HepG2 (cell line): ENCODE results near the gene PM20D1. TPM values are rescaled to one million over a fixed set of nuclear protein-coding genes. Genes with fewer than 3 reads are reported as not detected.

Experiments
- ATAC-seq: fragments of 200-7000 bp; cut with Tn5 transposase; 3 replicates; pipeline ENCODE4 v1.9.1; 2020; ENCODE audit warnings: mild to moderate bottlenecking, moderate library complexity
- BruUV-seq: library from RNA; stranded (reverse); fragments of 400-500 nt; replicated peaks from 2 replicates; lab custom pipeline; 2021; lab: Mats Ljungman, UMichigan
- CTCF ChIA-PET: fragments of 300-600 bp; formaldehyde crosslinking; extraction: SDS; loops from one replicate; lab custom pipeline; 2021; ENCODE audit warnings: low total read pairs, inconsistent platforms, low intra/inter-chr PET ratio; lab: Yijun Ruan, JAX
- POLR2A ChIA-PET: fragments of 350-600 bp; sonication (Branson Sonifier 250); formaldehyde crosslinking; loops from one replicate; lab custom pipeline; 2020; ENCODE audit warnings: antibody characterized with exemption, inconsistent platforms; lab: Yijun Ruan, JAX
- DNase-seq: peaks from one replicate; pipeline ENCODE4 v3.0.0-alpha.2; 2015; ENCODE audit warnings: low spot score
- FAIRE-seq: peaks from 3 replicates; lab custom pipeline; 2011; peaks lifted over from hg19 to GRCh38; lab: Jason Lieb, UNC
- H2AFZ ChIP-seq: one replicate; pipeline ENCODE4 v1.6.1; 2011; ENCODE audit warnings: low read length, inconsistent platforms
- H3K27ac ChIP-seq: fragments of 300-600 bp; 3 replicates; pipeline ENCODE4 v1.8.0; 2011; ENCODE audit warnings: mixed run types, mild to moderate bottlenecking, mixed read lengths, low read length, inconsistent platforms; ENCODE audit not compliant: insufficient read depth; ENCODE audit errors: extremely low read length
- H3K27me3 ChIP-seq, 2 experiments: fragments of 200-600 bp in 1 of 2; 2 replicates in 1 of 2; 3 replicates in 1 of 2; pipeline versions ENCODE4 v1.6.0 to v1.8.0; 2011; ENCODE audit warnings: low read length in 2 of 2, mild to moderate bottlenecking in 2 of 2, moderate library complexity in 2 of 2, inconsistent platforms in 1 of 2; ENCODE audit not compliant: insufficient read depth in 2 of 2, control insufficient read depth in 1 of 2
- H3K36me3 ChIP-seq, 2 experiments: fragments of 200-600 bp in 1 of 2; replicated peaks in 1 of 2; 2 replicates in 1 of 2; 3 replicates in 1 of 2; pipeline versions ENCODE4 v1.5.1 to v1.8.0; 2011; ENCODE audit warnings: low read length in 2 of 2, inconsistent platforms in 1 of 2; ENCODE audit not compliant: insufficient read depth in 2 of 2, control insufficient read depth in 1 of 2
- H3K4me1 ChIP-seq: 2 replicates; pipeline ENCODE4 v1.5.1; 2012; ENCODE audit warnings: low read length, inconsistent platforms; ENCODE audit not compliant: insufficient read depth
- H3K4me2 ChIP-seq: 2 replicates; pipeline ENCODE4 v1.6.0; 2011; ENCODE audit warnings: low read depth, low read length, inconsistent platforms
- H3K4me3 ChIP-seq, 3 experiments: fragments of 200-600 bp in 1 of 3; sonication (generic), shearing (Covaris generic) in 1 of 3; replicated peaks in 1 of 3; 2 replicates each; pipeline ENCODE4 v1.5.1; 2011 to 2016; ENCODE audit warnings: low read length in 3 of 3, inconsistent platforms in 2 of 3, low read depth in 2 of 3, mild to moderate bottlenecking in 2 of 3, control low read depth in 1 of 3, mixed read lengths in 1 of 3; ENCODE audit not compliant: insufficient read depth in 1 of 3
- H3K79me2 ChIP-seq: one replicate; pipeline ENCODE4 v1.6.1; 2011; ENCODE audit warnings: low read length, inconsistent platforms; ENCODE audit not compliant: insufficient read depth
- H3K9ac ChIP-seq: 2 replicates; pipeline ENCODE4 v1.6.0; 2011; ENCODE audit warnings: mild to moderate bottlenecking, low read depth, low read length, inconsistent platforms; ENCODE audit not compliant: insufficient read depth
- H3K9me3 ChIP-seq: 2 replicates; pipeline ENCODE4 v1.5.1; 2012; ENCODE audit warnings: mild to moderate bottlenecking, low read length
- H4K20me1 ChIP-seq: 2 replicates; pipeline ENCODE4 v1.6.0; 2011; ENCODE audit warnings: inconsistent platforms, mild to moderate bottlenecking, low read length, moderate library complexity; ENCODE audit not compliant: insufficient read depth
- HMG20A ChIP-seq: IDR thresholded peaks from 2 replicates; pipeline ENCODE4 v1.6.1; 2016; ENCODE audit warnings: borderline replicate concordance
- HNF4G ChIP-seq, 2 experiments: sonication (generic) in 1 of 2; formaldehyde crosslinking in 1 of 2; IDR thresholded peaks; 2 replicates each; pipeline versions ENCODE4 v1.4.0 to v1.6.1; 2011 to 2020; ENCODE audit warnings: borderline replicate concordance in 2 of 2, low read depth in 2 of 2, mild to moderate bottlenecking in 2 of 2, low read length in 1 of 2, missing genetic modification reagents in 1 of 2, moderate library complexity in 1 of 2
- MED13 ChIP-seq: sonication (generic); formaldehyde crosslinking; IDR thresholded peaks from 2 replicates; pipeline ENCODE4 v1.5.0; 2020; ENCODE audit warnings: missing genetic modification reagents
- NR1H2 ChIP-seq: sonication (generic); formaldehyde crosslinking; IDR thresholded peaks from 2 replicates; pipeline ENCODE4 v1.8.1; 2022; ENCODE audit warnings: low read depth, missing genetic modification reagents, borderline replicate concordance
- TEF ChIP-seq: sonication (generic); formaldehyde crosslinking; IDR thresholded peaks from 2 replicates; pipeline ENCODE4 v1.5.0; 2020; ENCODE audit warnings: missing genetic modification reagents
- UBTF ChIP-seq: sonication (generic); formaldehyde crosslinking; IDR thresholded peaks from 2 replicates; pipeline ENCODE4 v1.4.0; 2020; ENCODE audit warnings: mild to moderate bottlenecking, missing genetic modification reagents
- WGBS: methylation state at CpG from one replicate; pipeline ENCODE4 v1.1.6; 2017; ENCODE audit warnings: low lambda C conversion rate; 5-methylcytosine and 5-hydroxymethylcytosine counted together
- in situ Hi-C: cut with HindIII; loops from 2 replicates; pipeline ENCODE4 v1.10.0; 2017; ENCODE audit warnings: low pct_unique_long_range_greater_than_20kb; ENCODE audit not compliant: extremely low pct_ligation_motif_present
- intact Hi-C: fragments of 100-400 bp; cut with micrococcal nuclease; formaldehyde crosslinking; loops from one replicate; pipeline ENCODE4 v1.10.0; 2022; ENCODE audit not compliant: unreplicated experiment
- polyA plus RNA-seq, 8 experiments: library from polyadenylated mRNA; depleted of rRNA in 3 of 8; stranded (reverse) in 7 of 8; unstranded in 1 of 8; fragments of >200 nt; fragmentation: Illumina TruSeq in 4 of 8; extraction: Trizol in 4 of 8; gene quantifications; 2 replicates each; pipeline versions ENCODE4 v1.2.1 to v1.2.3, GENCODE V29; 2011 to 2016; ENCODE audit warnings: low read depth in 4 of 8, missing spikeins in 1 of 8, mixed read lengths in 1 of 8; ENCODE audit not compliant: insufficient read depth in 1 of 8
- total RNA-seq, 5 experiments: library from RNA; depleted of rRNA; stranded (reverse); fragments of >200 nt; fragmentation: Illumina TruSeq; extraction: Trizol; gene quantifications; 2 replicates each; pipeline ENCODE4 v1.2.3, GENCODE V29; 2016; ENCODE audit warnings: low read depth in 1 of 5
- TF ChIP-seq, protein P1 (sequence below): sonication (generic); formaldehyde crosslinking; IDR thresholded peaks from 2 replicates; pipeline ENCODE4 v1.9.0; 2021; ENCODE audit warnings: missing genetic modification reagents, mild to moderate bottlenecking, borderline replicate concordance
- TF ChIP-seq, protein P2 (sequence below): sonication (generic); formaldehyde crosslinking; IDR thresholded peaks from 2 replicates; pipeline ENCODE4 v1.9.0; 2021; ENCODE audit warnings: missing genetic modification reagents, borderline replicate concordance

The PM20D1 gene
- total and polyA plus RNA-seq, 2 of the 13 experiments (the other 11 are each of a cell fraction or from before 2014, with no cell fraction given) = not detected

- H3K4me3 ChIP-seq = no peak overlapping the region
- peaks cover 8% of the 10 kb centered on the region for H3K4me1 ChIP-seq
- H3K27me3 ChIP-seq = peaks cover 0 to 16% of the 10 kb centered on the region in 2 experiments; a peak in 2 of 5 replicates
- POLR2A ChIA-PET = no interaction called here
- DNase-seq (no peak), FAIRE-seq (no peak), ATAC-seq (no peak)
- no TSS peak for BruUV-seq
- no peaks in the 10 kb centered on the region for H4K20me1 ChIP-seq
- no peaks in the 10 kb centered on the region for H3K36me3 ChIP-seq
- H3K9ac ChIP-seq = no peak overlapping the region
- H3K27ac ChIP-seq = no peak overlapping the region
- TF ChIP-seq TEF (CRISPR knock-in tag) = no peak
- TF ChIP-seq HNF4G (IDR thresholded peaks at IDR 0.05; ENCODE audit: borderline replicate concordance, low read depth, low read length) = no peak
- TF ChIP-seq HNF4G (CRISPR knock-in tag; IDR thresholded peaks at IDR 0.05; ENCODE audit: borderline replicate concordance, low read depth) = no peak
- TF ChIP-seq, protein P1, sequence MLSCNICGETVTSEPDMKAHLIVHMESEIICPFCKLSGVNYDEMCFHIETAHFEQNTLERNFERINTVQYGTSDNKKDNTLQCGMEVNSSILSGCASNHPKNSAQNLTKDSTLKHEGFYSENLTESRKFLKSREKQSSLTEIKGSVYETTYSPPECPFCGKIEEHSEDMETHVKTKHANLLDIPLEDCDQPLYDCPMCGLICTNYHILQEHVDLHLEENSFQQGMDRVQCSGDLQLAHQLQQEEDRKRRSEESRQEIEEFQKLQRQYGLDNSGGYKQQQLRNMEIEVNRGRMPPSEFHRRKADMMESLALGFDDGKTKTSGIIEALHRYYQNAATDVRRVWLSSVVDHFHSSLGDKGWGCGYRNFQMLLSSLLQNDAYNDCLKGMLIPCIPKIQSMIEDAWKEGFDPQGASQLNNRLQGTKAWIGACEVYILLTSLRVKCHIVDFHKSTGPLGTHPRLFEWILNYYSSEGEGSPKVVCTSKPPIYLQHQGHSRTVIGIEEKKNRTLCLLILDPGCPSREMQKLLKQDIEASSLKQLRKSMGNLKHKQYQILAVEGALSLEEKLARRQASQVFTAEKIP (CRISPR knock-in tag) = no peak
- TF ChIP-seq, protein P2, sequence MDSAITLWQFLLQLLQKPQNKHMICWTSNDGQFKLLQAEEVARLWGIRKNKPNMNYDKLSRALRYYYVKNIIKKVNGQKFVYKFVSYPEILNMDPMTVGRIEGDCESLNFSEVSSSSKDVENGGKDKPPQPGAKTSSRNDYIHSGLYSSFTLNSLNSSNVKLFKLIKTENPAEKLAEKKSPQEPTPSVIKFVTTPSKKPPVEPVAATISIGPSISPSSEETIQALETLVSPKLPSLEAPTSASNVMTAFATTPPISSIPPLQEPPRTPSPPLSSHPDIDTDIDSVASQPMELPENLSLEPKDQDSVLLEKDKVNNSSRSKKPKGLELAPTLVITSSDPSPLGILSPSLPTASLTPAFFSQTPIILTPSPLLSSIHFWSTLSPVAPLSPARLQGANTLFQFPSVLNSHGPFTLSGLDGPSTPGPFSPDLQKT = no peak
- TF ChIP-seq NR1H2 (CRISPR knock-in tag) = no peak
- no peak for TF ChIP-seq HMG20A (CRISPR knock-in tag)
- no peak for TF ChIP-seq MED13 (CRISPR knock-in tag)
- TF ChIP-seq UBTF (CRISPR knock-in tag) = no peak
- WGBS = 3% methylated on average over 3 of the region's 3 CpGs
- H2AFZ ChIP-seq = no peak overlapping the region
- CTCF ChIA-PET = no interaction called here
- no peaks in the 10 kb centered on the region for H3K79me2 ChIP-seq
- H3K4me2 ChIP-seq = no peak overlapping the region
- in situ Hi-C loops = no loop called here
- no peaks in the 10 kb centered on the region for H3K9me3 ChIP-seq
- intact Hi-C loops = no loop called here
Measured at GRCh38 chr1:205817988-205818387, 31.9 kb downstream of the PM20D1 start.
